ENCODE data around the gene TICAM1.
"Not testable (repeated sequence)": the region's sequence is repeated elsewhere in the genome, so short reads cannot be mapped to it uniquely, and the experiment has no call there.

The TICAM1 gene

GRCh38 chr19:4844348-4845179, 13.1 kb upstream of the TICAM1 start:
- no peak for DNase-seq (ENCODE audit: low spot score)

- no peak for DNase-seq (ENCODE audit: low spot score)
Observed at GRCh38 chr19:4843647-4843965, 12.1 kb upstream of the TICAM1 start.

- DNase-seq (ENCODE audit: low spot score) = no peak
Observed at GRCh38 chr19:4839192-4839591, 7.7 kb upstream of the TICAM1 start.

- DNase-seq (ENCODE audit: low spot score) = no peak
Observed at GRCh38 chr19:4832776-4833175, 1.3 kb upstream of the TICAM1 start.

GRCh38 chr19:4831979-4832340, 448 bp upstream of the TICAM1 start:
- not testable (repeated sequence) for DNase-seq (ENCODE audit: low spot score)

- no peak for DNase-seq (ENCODE audit: low spot score)
Observed at GRCh38 chr19:4830768-4831265, 695 bp downstream of the TICAM1 start.

- no peak for DNase-seq (ENCODE audit: low spot score)
Observed at GRCh38 chr19:4830332-4830731, 1.2 kb downstream of the TICAM1 start.

GRCh38 chr19:4829001-4829712, 2.4 kb downstream of the TICAM1 start:
- DNase-seq (ENCODE audit: low spot score) = peak; percentile 61

- no peak for DNase-seq (ENCODE audit: low spot score)
Observed at GRCh38 chr19:4823577-4823976, 7.9 kb downstream of the TICAM1 start.

- DNase-seq (ENCODE audit: low spot score) = not testable (repeated sequence)
Observed at GRCh38 chr19:4822354-4822753, 9.2 kb downstream of the TICAM1 start.

- DNase-seq (ENCODE audit: low spot score) = no peak
Observed at GRCh38 chr19:4821265-4821664, 10.2 kb downstream of the TICAM1 start.

- no peak for DNase-seq (ENCODE audit: low spot score)
Observed at GRCh38 chr19:4817467-4818277, 13.8 kb downstream of the TICAM1 start.

GRCh38 chr19:4816950-4817278, 14.6 kb downstream of the TICAM1 start:
- no peak for DNase-seq (ENCODE audit: low spot score)

- DNase-seq (ENCODE audit: low spot score) = no peak
Observed at GRCh38 chr19:4816202-4816949, 15.1 kb downstream of the TICAM1 start.

GRCh38 chr19:4815426-4816201, 15.9 kb downstream of the TICAM1 start:
- peak; percentile 95 for DNase-seq (ENCODE audit: low spot score)

GRCh38 chr19:4814625-4815425, 16.7 kb downstream of the TICAM1 start:
- no peak for DNase-seq (ENCODE audit: low spot score)

GRCh38 chr19:4811328-4812131, 20.0 kb downstream of the TICAM1 start:
- DNase-seq (ENCODE audit: low spot score) = peak; percentile 83

- DNase-seq (ENCODE audit: low spot score) = peak; percentile 28
Observed at GRCh38 chr19:4807188-4807587, 24.3 kb downstream of the TICAM1 start.

GRCh38 chr19:4806384-4806783, 25.1 kb downstream of the TICAM1 start:
- DNase-seq (ENCODE audit: low spot score) = no peak

All from germinal center (tissue), 1 donor.